ENCODE measurements around the gene CRIM1.

DNA sequence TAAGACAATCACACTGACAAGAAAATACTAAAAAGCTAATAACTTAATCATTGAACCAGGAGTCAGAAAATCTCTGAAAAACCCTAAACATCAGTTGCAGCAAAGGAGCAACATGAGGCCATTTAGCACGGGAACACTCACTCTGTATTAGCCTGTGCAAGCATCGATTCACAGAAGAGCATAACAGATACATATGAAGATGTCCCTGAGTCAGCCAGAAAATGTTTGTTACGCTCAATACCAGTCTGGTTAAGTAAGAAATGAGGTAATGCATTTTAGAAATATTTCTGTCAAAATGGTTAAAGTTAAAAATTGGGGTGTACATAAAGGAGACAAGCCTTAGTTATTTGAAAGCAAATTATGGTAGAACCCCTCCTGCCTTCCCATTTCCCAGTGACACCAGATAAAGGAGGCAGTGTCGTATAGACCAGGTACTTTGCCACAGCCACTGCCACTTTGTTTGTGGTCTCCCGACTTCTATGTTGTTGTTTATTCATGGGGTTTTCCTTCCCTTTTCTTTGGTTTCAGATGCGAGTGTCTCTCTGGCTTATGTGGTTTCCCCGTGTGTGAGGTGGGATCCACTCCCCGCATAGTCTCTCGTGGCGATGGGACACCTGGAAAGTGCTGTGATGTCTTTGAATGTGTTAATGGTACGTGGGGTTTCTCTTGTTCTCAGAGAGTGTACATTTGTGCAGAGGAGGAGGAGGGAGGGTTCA, 108.6 kb downstream of the CRIM1 start:
- no peak for TF ChIP-seq GABPA (IDR thresholded peaks at IDR 0.05 in 1 of 2, conservative IDR thresholded peaks at IDR 0.05 in 1 of 2)
- TF ChIP-seq, protein P1, sequence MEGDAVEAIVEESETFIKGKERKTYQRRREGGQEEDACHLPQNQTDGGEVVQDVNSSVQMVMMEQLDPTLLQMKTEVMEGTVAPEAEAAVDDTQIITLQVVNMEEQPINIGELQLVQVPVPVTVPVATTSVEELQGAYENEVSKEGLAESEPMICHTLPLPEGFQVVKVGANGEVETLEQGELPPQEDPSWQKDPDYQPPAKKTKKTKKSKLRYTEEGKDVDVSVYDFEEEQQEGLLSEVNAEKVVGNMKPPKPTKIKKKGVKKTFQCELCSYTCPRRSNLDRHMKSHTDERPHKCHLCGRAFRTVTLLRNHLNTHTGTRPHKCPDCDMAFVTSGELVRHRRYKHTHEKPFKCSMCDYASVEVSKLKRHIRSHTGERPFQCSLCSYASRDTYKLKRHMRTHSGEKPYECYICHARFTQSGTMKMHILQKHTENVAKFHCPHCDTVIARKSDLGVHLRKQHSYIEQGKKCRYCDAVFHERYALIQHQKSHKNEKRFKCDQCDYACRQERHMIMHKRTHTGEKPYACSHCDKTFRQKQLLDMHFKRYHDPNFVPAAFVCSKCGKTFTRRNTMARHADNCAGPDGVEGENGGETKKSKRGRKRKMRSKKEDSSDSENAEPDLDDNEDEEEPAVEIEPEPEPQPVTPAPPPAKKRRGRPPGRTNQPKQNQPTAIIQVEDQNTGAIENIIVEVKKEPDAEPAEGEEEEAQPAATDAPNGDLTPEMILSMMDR (IDR thresholded peaks at IDR 0.05; ENCODE audit: low read depth, low read length, missing input control) = no peak
- TF ChIP-seq, protein P2, sequence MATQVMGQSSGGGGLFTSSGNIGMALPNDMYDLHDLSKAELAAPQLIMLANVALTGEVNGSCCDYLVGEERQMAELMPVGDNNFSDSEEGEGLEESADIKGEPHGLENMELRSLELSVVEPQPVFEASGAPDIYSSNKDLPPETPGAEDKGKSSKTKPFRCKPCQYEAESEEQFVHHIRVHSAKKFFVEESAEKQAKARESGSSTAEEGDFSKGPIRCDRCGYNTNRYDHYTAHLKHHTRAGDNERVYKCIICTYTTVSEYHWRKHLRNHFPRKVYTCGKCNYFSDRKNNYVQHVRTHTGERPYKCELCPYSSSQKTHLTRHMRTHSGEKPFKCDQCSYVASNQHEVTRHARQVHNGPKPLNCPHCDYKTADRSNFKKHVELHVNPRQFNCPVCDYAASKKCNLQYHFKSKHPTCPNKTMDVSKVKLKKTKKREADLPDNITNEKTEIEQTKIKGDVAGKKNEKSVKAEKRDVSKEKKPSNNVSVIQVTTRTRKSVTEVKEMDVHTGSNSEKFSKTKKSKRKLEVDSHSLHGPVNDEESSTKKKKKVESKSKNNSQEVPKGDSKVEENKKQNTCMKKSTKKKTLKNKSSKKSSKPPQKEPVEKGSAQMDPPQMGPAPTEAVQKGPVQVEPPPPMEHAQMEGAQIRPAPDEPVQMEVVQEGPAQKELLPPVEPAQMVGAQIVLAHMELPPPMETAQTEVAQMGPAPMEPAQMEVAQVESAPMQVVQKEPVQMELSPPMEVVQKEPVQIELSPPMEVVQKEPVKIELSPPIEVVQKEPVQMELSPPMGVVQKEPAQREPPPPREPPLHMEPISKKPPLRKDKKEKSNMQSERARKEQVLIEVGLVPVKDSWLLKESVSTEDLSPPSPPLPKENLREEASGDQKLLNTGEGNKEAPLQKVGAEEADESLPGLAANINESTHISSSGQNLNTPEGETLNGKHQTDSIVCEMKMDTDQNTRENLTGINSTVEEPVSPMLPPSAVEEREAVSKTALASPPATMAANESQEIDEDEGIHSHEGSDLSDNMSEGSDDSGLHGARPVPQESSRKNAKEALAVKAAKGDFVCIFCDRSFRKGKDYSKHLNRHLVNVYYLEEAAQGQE (IDR thresholded peaks at IDR 0.05) = no peak
